ENCODE data around the gene FAM174C. TPM values are rescaled to one million over a fixed set of nuclear protein-coding genes. Genes with fewer than 3 reads are reported as not detected.

FAM174C gene
- total and polyA plus RNA-seq, 10 of the 15 experiments (the other 5 are each of a cell fraction or from before 2014, with no cell fraction given) = 0.89 to 94.6 (median 43.6) TPM

GRCh38 chr19:1258707-1259205 lies 16.6 kb upstream of the FAM174C start:
- in situ Hi-C loops (cut with MboI) = no loop called here
- ATAC-seq (no peak; the same call in 1 of the 3 replicates), FAIRE-seq (peak; percentile 49), DNase-seq (ENCODE audit: low read depth, low spot score) (no peak)
- CTCF ChIA-PET = interaction anchor here (0.9 to 2.2 kb wide), 4 partner anchors 8 to 156 kb away, joined by 3 to 10 read pairs (median 4); partner anchors contain the start of gene CIRBP
- Histone ChIP-seq H3K36me3 (ENCODE audit: control insufficient read depth in 2 of 2, insufficient read depth in 2 of 2, low read length in 1 of 2) (peaks cover 14 to 27% of the 10 kb centered on the region in 2 experiments; a peak in 3 of 4 replicates), H3K9me3 (replicated peaks; ENCODE audit: control insufficient read depth, insufficient read depth, low read length) (no peaks in the 10 kb centered on the region), H2AFZ (ENCODE audit: control insufficient read depth, low read depth, low read length) (no peak overlapping the region), H3K4me2 (ENCODE audit: control insufficient read depth, insufficient read depth) (peak overlapping the region; percentile 98), H3K27ac (ENCODE audit: control insufficient read depth, insufficient read depth) (peak overlapping the region; percentile 96), H4K20me1 (ENCODE audit: control insufficient read depth, insufficient read depth) (no peaks in the 10 kb centered on the region), H3K9ac (ENCODE audit: control insufficient read depth, insufficient read depth, low read length) (peak overlapping the region; percentile 78), H3K4me1 (ENCODE audit: control insufficient read depth, insufficient read depth, low read length) (peaks cover 35% of the 10 kb centered on the region), H3K79me2 (ENCODE audit: control insufficient read depth, insufficient read depth, low read length) (peaks cover 48% of the 10 kb centered on the region), H3K4me3 (peak overlapping the region; percentile 68), H3K27me3 (replicated peaks in 1 of 2; ENCODE audit: control insufficient read depth in 2 of 2, insufficient read depth in 2 of 2, low read length in 1 of 2) (no peaks in the 10 kb centered on the region)
- RAD21 ChIA-PET (ENCODE audit: unreplicated experiment) = interaction anchor here (0.6 to 1.8 kb wide), 3 partner anchors 8 to 171 kb away, joined by 3 to 6 read pairs (median 4); no protein-coding TSS in a partner anchor
- no TSS peak for BruUV-seq (replicated peaks)
- POLR2A ChIA-PET = interaction anchor here (0.6 to 2.4 kb wide), 7 partner anchors 8 to 478 kb away, joined by 3 to 12 read pairs (median 5); partner anchors contain the start of gene CIRBP
- SMC1A ChIA-PET (ENCODE audit: uncharacterized antibody, unreplicated experiment) = interaction anchor here (0.6 to 1.4 kb wide), 2 partner anchors 8 to 229 kb away, joined by 3 to 4 read pairs; no protein-coding TSS in a partner anchor
- TF ChIP-seq CTCF (IDR thresholded peaks at IDR 0.05 in 2 of 3, conservative IDR thresholded peaks at IDR 0.05 in 1 of 3; ENCODE audit: control insufficient read depth in 2 of 3, extremely low read depth in 1 of 3, insufficient read depth in 1 of 3, low read depth in 3 of 3, low read length in 3 of 3) (0 out of 6 replicates have a peak, but pooled peaks of 1 of the 3 experiments have one; percentile 0), RAD51 (IDR thresholded peaks at IDR 0.05) (no peak), ZNF384 (IDR thresholded peaks at IDR 0.05; ENCODE audit: borderline replicate concordance, low read depth, low read length) (peak; percentile 51; the same call in 1 of the 2 replicates)
- intact Hi-C loops (cut with micrococcal nuclease; ENCODE audit: unreplicated experiment) = no loop called here
- 0% methylated on average over 14 of the region's 15 CpGs for WGBS (ENCODE audit: insufficient coverage, insufficient replicate concordance, low lambda C conversion rate, missing lambda C conversion rate)

Data from GM12878 (cell line).